Astrocyte (in vitro differentiated cells and primary cell): Measurements from ENCODE around the gene ATXN2.
A peak's percentile ranks its signal among the peaks of the same experiment; 100 is the strongest.

ENCODE experiments used
- EZH2 ChIP-seq: IDR thresholded peaks from 2 replicates; pipeline ENCODE4 v1.6.1; 2012; ENCODE audit warnings: mild to moderate bottlenecking, low read length, inconsistent platforms; ENCODE audit not compliant: insufficient read depth
- TF ChIP-seq, protein P1 (sequence below): IDR thresholded peaks from 2 replicates; pipeline ENCODE4 v1.5.1; 2011; ENCODE audit warnings: low read depth, mild to moderate bottlenecking, inconsistent platforms, low read length, moderate library complexity; ENCODE audit not compliant: insufficient read depth

DNA sequence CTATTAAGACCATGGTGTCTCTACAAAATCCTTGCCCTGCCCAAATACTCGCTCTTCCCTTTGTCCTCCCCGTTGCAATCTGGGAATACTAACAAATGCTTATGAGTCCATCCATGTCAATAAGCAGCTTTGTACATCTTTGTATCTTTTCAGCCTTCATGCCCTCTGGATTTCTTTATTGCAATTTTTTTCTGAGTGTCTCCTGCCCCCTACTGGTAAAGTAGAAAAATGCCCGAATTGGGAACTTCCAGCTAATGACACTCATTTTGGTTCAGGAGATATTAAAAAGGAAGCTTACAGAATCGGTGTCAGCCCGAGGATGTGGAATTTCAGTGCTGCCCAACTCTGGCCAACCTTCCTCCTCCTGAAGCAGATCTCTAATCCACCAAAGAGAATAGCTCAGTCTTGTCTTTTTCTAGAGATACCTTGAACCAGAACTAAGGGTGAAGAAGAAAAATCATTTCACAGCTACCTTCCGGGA, 147.4 kb downstream of the ATXN2 start:
- TF ChIP-seq, protein P1, sequence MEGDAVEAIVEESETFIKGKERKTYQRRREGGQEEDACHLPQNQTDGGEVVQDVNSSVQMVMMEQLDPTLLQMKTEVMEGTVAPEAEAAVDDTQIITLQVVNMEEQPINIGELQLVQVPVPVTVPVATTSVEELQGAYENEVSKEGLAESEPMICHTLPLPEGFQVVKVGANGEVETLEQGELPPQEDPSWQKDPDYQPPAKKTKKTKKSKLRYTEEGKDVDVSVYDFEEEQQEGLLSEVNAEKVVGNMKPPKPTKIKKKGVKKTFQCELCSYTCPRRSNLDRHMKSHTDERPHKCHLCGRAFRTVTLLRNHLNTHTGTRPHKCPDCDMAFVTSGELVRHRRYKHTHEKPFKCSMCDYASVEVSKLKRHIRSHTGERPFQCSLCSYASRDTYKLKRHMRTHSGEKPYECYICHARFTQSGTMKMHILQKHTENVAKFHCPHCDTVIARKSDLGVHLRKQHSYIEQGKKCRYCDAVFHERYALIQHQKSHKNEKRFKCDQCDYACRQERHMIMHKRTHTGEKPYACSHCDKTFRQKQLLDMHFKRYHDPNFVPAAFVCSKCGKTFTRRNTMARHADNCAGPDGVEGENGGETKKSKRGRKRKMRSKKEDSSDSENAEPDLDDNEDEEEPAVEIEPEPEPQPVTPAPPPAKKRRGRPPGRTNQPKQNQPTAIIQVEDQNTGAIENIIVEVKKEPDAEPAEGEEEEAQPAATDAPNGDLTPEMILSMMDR, result peak; percentile 91
- TF ChIP-seq EZH2, result no peak
